ENCODE data around the gene PLD4.

PLD4 gene

DNA sequence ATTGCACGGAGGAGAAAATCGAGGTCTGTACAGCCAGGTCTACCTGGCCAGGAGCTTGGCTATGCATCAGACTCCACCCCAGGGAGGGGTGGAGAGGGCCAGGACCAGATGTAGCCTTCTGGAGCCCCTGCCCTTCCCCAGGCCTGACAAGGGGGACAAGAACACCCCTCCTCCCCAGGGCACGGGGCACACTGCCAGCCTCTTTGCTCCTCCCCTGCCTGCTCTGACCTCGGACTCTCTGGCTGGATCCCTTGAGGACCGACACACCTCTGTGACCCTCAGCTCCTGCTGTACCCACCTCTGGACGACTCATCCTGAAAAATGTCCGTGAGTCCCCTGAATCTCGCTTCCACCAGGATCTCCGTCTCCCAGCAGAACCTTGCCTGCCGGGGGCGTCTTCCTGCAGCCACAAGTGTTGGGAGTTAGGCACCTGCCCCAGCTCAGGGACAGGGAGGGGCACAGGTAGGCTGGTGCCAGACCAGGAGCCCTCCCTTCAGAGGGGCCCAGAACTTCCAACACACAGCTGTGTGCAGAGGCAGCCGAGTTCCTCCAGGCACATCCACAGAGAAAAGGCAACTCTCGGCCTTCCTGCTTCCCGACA, 31.7 kb downstream of the PLD4 start:
- no peak for DNase-seq (ENCODE audit: low spot score)

- no peak for DNase-seq (ENCODE audit: low spot score)
Measured at GRCh38 chr14:104957146-104958113, 32.8 kb downstream of the PLD4 start.

- DNase-seq (ENCODE audit: low spot score): no peak
Measured at GRCh38 chr14:104964546-104964945, 39.9 kb downstream of the PLD4 start.

- DNase-seq (ENCODE audit: low spot score): no peak
Measured at GRCh38 chr14:104965561-104966231, 41.0 kb downstream of the PLD4 start.

GRCh38 chr14:104966261-104966865, 41.7 kb downstream of the PLD4 start:
- no peak for DNase-seq (ENCODE audit: low spot score)

- DNase-seq (ENCODE audit: low spot score): no peak
Measured at GRCh38 chr14:104966981-104967385, 42.3 kb downstream of the PLD4 start.

- no peak for DNase-seq (ENCODE audit: low spot score)
Measured at GRCh38 chr14:104967386-104968152, 42.9 kb downstream of the PLD4 start.

DNA sequence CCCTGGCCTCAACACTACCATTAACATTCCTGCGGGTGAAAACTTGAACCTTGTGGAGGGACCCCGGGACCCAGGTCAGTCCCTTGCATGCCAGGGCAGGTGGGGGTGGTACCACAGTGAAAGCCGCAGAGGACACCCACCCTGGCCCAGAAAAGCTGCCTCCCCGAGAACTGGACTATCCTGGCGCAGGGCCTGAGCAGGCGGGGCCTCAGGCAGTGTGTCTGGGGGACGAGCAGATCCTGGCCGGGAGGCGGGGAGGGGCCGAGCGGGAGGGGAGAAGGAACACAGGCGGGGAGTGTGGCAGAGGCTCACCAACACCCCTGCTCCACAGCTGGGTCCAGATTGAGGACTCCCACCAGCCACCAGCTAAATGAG, 43.5 kb downstream of the PLD4 start:
- DNase-seq (ENCODE audit: low spot score): peak; percentile 58

- DNase-seq (ENCODE audit: low spot score): no peak
Measured at GRCh38 chr14:104968541-104969401, 44.1 kb downstream of the PLD4 start.

- no peak for DNase-seq (ENCODE audit: low spot score)
Measured at GRCh38 chr14:104969741-104970230, 45.1 kb downstream of the PLD4 start.

DNA sequence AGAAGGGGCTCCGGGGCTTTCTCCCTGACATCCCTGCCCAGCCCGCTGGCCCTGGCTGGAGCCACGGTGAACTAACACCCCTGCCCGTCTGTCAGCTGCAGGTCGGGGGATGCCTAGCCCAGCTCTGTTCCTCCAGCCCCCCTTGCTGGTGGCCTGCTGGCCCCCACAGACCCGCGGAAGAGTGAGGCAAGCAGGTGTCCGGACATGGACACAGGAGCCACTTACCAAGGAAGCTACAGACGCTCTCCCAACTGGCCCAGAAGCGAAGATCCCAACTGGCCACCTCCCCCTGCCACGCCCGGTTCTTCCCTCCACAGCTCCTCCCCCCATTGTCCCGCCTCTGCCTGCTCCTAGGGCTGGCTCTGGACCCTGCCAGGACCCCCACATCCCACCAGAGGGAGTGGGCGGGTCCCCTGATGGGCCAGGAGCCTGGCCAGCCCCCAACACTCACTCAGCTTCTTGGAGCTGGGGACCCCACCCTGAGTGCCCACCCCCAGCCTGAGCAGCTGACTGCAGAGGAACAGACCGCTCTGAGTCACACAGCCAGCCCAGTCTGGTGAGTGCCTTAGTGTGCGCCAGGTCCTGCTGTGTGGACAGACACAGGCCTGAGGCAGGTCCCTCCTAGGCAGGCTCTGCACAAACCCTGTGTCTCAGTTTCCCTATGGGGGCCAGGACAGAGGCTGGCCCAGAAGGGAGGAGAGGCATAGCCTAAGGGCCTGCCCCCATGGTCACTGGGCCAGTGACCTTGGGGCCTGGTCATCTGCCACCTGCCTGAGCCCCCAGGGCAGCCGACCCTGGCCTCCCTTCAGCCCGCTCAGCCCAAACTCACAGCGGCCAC, 45.8 kb downstream of the PLD4 start:
- peak; percentile 88 for DNase-seq (ENCODE audit: low spot score)

- DNase-seq (ENCODE audit: low spot score): no peak
Measured at GRCh38 chr14:104971447-104972240, 47.0 kb downstream of the PLD4 start.

- DNase-seq (ENCODE audit: low spot score): peak; percentile 64
Measured at GRCh38 chr14:104972301-104973134, 47.8 kb downstream of the PLD4 start.

GRCh38 chr14:104973135-104973384, 48.4 kb downstream of the PLD4 start:
- DNase-seq (ENCODE audit: low spot score): peak; percentile 92

DNA sequence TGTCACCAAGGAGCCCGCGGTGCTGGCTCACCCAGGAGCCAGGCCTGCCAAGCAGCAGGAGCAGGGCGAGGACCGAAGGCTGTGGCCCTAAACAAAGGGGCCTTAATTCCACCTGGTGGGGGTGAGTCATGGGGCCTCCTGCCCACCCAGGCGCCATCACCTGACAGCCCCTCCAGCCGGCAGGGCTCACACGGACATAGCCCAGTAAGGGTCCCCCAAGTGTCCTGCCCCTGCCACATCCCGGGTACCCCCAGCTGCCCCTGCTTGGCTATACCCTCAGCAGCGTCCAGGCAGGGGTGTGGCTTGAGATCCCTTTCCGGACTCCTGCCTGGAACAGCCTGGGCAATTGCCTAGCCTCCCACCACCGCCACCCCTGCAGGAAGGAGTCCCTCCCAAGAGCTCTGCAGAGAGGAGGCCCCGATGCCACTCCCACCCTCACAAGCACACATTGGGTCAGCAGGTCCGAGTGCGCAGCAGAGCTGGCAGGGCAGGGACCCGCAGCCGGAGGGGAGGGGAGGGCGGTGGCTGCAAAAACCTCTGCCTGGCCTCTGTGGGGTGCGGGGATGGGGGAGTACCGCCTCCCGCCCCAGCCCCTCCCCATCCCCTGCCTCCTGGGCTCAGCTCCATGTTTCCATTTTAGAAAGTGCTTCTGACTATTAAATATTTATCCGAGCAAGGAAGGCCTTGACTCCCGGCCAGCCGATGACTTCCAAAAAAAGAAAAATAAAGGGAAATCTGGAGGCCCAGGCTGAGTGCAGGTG, 48.9 kb downstream of the PLD4 start:
- DNase-seq (ENCODE audit: low spot score): peak; percentile 49

DNA sequence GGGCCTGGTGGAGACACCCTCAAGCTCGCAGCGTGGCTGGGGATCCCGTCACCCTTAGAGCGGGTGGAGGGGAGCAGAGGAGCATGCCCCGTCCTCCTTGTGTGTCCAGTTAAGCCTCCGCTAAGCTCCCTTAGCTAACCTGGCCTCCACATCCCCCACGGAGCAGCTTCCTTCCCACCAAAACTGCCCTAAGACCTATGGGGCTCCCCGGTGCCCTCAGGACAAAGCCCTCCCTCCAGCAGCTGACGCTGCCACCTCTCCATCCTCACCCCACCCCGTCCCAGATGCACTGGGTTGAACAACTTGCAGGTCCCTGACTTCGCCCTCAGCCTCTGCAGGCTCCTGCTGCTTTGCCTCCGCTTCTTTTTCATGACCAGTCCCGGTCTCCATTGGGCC, 49.5 kb downstream of the PLD4 start:
- DNase-seq (ENCODE audit: low spot score): no peak

GRCh38 chr14:104974665-104975390, 50.1 kb downstream of the PLD4 start:
- DNase-seq (ENCODE audit: low spot score): no peak
